H9 (cell line): ENCODE data around the gene ZNF213. TPM values are rescaled to one million over a fixed set of nuclear protein-coding genes. Genes with fewer than 3 reads are reported as not detected.
"Not testable (repeated sequence)": the region's sequence is repeated elsewhere in the genome, so short reads cannot be mapped to it uniquely, and the experiment has no call there.

Experiments used
- DNase-seq: peaks from one replicate; pipeline ENCODE4 v3.0.0-alpha.2; 2017
- H2AFZ ChIP-seq: one replicate; pipeline ENCODE4 v1.6.1; 2013; ENCODE audit warnings: mild to moderate bottlenecking, low read length, control low read depth, moderate library complexity
- H2AK5ac ChIP-seq: 2 replicates; pipeline ENCODE4 v1.6.1; 2013; ENCODE audit warnings: low read length, control low read depth, mixed read lengths; ENCODE audit not compliant: insufficient read length
- H2BK120ac ChIP-seq: one replicate; pipeline ENCODE4 v1.6.1; 2013; ENCODE audit warnings: low read depth, mild to moderate bottlenecking, low read length, control low read depth, inconsistent platforms; ENCODE audit not compliant: poor library complexity, severe bottlenecking
- H2BK12ac ChIP-seq: 2 replicates; pipeline ENCODE4 v1.6.1; 2013; ENCODE audit warnings: low read length, control low read depth, mixed read lengths, low read depth; ENCODE audit not compliant: insufficient read length
- H2BK15ac ChIP-seq: 2 replicates; pipeline ENCODE4 v1.6.1; 2013; ENCODE audit warnings: low read depth, low read length, control low read depth
- H2BK20ac ChIP-seq: one replicate; pipeline ENCODE4 v1.6.1; 2013; ENCODE audit warnings: low read depth, mild to moderate bottlenecking, low read length, control low read depth, inconsistent platforms; ENCODE audit not compliant: poor library complexity, severe bottlenecking
- H2BK5ac ChIP-seq: 2 replicates; pipeline ENCODE4 v1.6.1; 2013; ENCODE audit warnings: low read length, control low read depth, mixed read lengths; ENCODE audit not compliant: insufficient read length
- H3K14ac ChIP-seq: 2 replicates; pipeline ENCODE4 v1.6.1; 2013; ENCODE audit warnings: low read length, control low read depth; ENCODE audit not compliant: insufficient read depth
- H3K18ac ChIP-seq: 2 replicates; pipeline ENCODE4 v1.6.1; 2013; ENCODE audit warnings: low read depth, mild to moderate bottlenecking, mixed read lengths, low read length, control low read depth; ENCODE audit not compliant: insufficient read length
- H3K23ac ChIP-seq: 2 replicates; pipeline ENCODE4 v1.6.1; 2013; ENCODE audit warnings: low read length, control low read depth, mixed read lengths, low read depth; ENCODE audit not compliant: insufficient read length
- H3K23me2 ChIP-seq: 2 replicates; pipeline ENCODE4 v1.6.1; 2013; ENCODE audit warnings: low read depth, mild to moderate bottlenecking, mixed read lengths, low read length, control low read depth; ENCODE audit not compliant: insufficient read length, poor library complexity, severe bottlenecking
- H3K27ac ChIP-seq: 2 replicates; pipeline ENCODE4 v1.5.1; 2013; ENCODE audit warnings: low read length, control low read depth, mixed read lengths, low read depth; ENCODE audit not compliant: insufficient read length
- H3K27me3 ChIP-seq: 2 replicates; pipeline ENCODE4 v1.6.1; 2013; ENCODE audit warnings: low read length, control low read depth, inconsistent platforms; ENCODE audit not compliant: insufficient read depth
- H3K4ac ChIP-seq: 2 replicates; pipeline ENCODE4 v1.6.1; 2013; ENCODE audit warnings: low read depth, mild to moderate bottlenecking, control low read depth, inconsistent platforms, low read length, moderate library complexity
- H3K4me1 ChIP-seq: 2 replicates; pipeline ENCODE4 v1.6.1; 2013; ENCODE audit warnings: low read length, control low read depth, inconsistent platforms; ENCODE audit not compliant: insufficient read depth
- H3K4me2 ChIP-seq: 2 replicates; pipeline ENCODE4 v1.6.1; 2013; ENCODE audit warnings: low read length, control low read depth, mixed read lengths; ENCODE audit not compliant: insufficient read length, insufficient read depth
- H3K56ac ChIP-seq: 2 replicates; pipeline ENCODE4 v1.6.1; 2013; ENCODE audit warnings: low read depth, mild to moderate bottlenecking, mixed read lengths, low read length, control low read depth; ENCODE audit not compliant: insufficient read length
- H3K79me1 ChIP-seq: 2 replicates; pipeline ENCODE4 v1.6.1; 2013; ENCODE audit warnings: low read depth, mild to moderate bottlenecking, moderate library complexity, low read length, control low read depth, inconsistent platforms; ENCODE audit not compliant: insufficient read depth, poor library complexity, severe bottlenecking
- H3K79me2 ChIP-seq: 2 replicates; pipeline ENCODE4 v1.6.1; 2013; ENCODE audit warnings: low read length, control low read depth, inconsistent platforms; ENCODE audit not compliant: insufficient read depth
- H3K9ac ChIP-seq: 2 replicates; pipeline ENCODE4 v1.6.1; 2013; ENCODE audit warnings: low read length, control low read depth, mixed read lengths; ENCODE audit not compliant: insufficient read length; ENCODE audit errors: extremely low read depth
- H3K9me3 ChIP-seq: one replicate; pipeline ENCODE4 v1.6.1; 2013; ENCODE audit warnings: low read depth, low read length, inconsistent platforms; ENCODE audit not compliant: control insufficient read depth
- H3T11ph ChIP-seq: one replicate; pipeline ENCODE4 v1.6.1; 2013; ENCODE audit warnings: mild to moderate bottlenecking, low read length, control low read depth, inconsistent platforms
- H4K20me1 ChIP-seq: one replicate; pipeline ENCODE4 v1.6.1; 2013; ENCODE audit not compliant: control insufficient read depth, insufficient read length, insufficient read depth
- H4K5ac ChIP-seq: 2 replicates; pipeline ENCODE4 v1.6.1; 2013; ENCODE audit warnings: low read depth, mild to moderate bottlenecking, mixed read lengths, low read length, control low read depth; ENCODE audit not compliant: insufficient read length
- H4K8ac ChIP-seq: replicated peaks from 2 replicates; pipeline ENCODE4 v1.6.1; 2013; ENCODE audit warnings: low read length, control low read depth, mixed read lengths, low read depth; ENCODE audit not compliant: insufficient read length
- H4K91ac ChIP-seq: 2 replicates; pipeline ENCODE4 v1.6.1; 2013; ENCODE audit warnings: low read depth, mild to moderate bottlenecking, moderate library complexity, mixed read lengths, low read length, control low read depth; ENCODE audit not compliant: insufficient read length
- H3K27ac Mint-ChIP-seq, 3 experiments: 2 replicates in 2 of 3; 3 replicates in 1 of 3; pipeline ENCODE4 v1.8.0; 2020 to 2021; ENCODE audit warnings: mixed read lengths in 3 of 3, mild to moderate bottlenecking in 1 of 3, moderate library complexity in 1 of 3
- H3K27me3 Mint-ChIP-seq: 2 replicates; pipeline ENCODE4 v1.8.0; 2021; ENCODE audit warnings: low read depth, mild to moderate bottlenecking, moderate library complexity, mixed read lengths
- H3K36me3 Mint-ChIP-seq, 3 experiments: 2 replicates in 2 of 3; 3 replicates in 1 of 3; pipeline ENCODE4 v1.8.0; 2020 to 2021; ENCODE audit warnings: low read depth in 3 of 3, mixed read lengths in 3 of 3; ENCODE audit not compliant: insufficient read depth in 1 of 3
- H3K4me1 Mint-ChIP-seq, 2 experiments: 2 replicates each; pipeline ENCODE4 v1.8.0; 2020; ENCODE audit warnings: mixed read lengths in 2 of 2
- H3K4me3 Mint-ChIP-seq, 2 experiments: 2 replicates in 1 of 2; 3 replicates in 1 of 2; pipeline ENCODE4 v1.8.0; 2020 to 2021; ENCODE audit warnings: mild to moderate bottlenecking in 2 of 2, mixed read lengths in 2 of 2, moderate library complexity in 1 of 2
- H3K9me3 Mint-ChIP-seq, 2 experiments: 2 replicates in 1 of 2; 3 replicates in 1 of 2; pipeline ENCODE4 v1.8.0; 2020; ENCODE audit warnings: mild to moderate bottlenecking in 2 of 2, mixed read lengths in 2 of 2, moderate library complexity in 1 of 2
- WGBS: extraction: QIAGEN DNeasy Blood & Tissue Kit; methylation state at CpG from one replicate; pipeline ENCODE4 v1.1.7; 2013; ENCODE audit warnings: missing lambda C conversion rate, low lambda C conversion rate, mixed read lengths; ENCODE audit not compliant: insufficient read length; ENCODE audit errors: extremely low coverage; 5-methylcytosine and 5-hydroxymethylcytosine counted together
- total RNA-seq: library from RNA; stranded (reverse); gene quantifications from 2 replicates; pipeline ENCODE4 v1.2.1, GENCODE V29; 2021
- TF ChIP-seq, protein P1 (sequence below): fragments of 200-600 bp; sonication (generic); conservative IDR thresholded peaks from 3 replicates; pipeline ENCODE4 v1.8.0; 2021; ENCODE audit warnings: antibody characterized with exemption, mild to moderate bottlenecking

Gene ZNF213
- total RNA-seq, 1 experiment from 2014 or later = 6.4 TPM

DNA sequence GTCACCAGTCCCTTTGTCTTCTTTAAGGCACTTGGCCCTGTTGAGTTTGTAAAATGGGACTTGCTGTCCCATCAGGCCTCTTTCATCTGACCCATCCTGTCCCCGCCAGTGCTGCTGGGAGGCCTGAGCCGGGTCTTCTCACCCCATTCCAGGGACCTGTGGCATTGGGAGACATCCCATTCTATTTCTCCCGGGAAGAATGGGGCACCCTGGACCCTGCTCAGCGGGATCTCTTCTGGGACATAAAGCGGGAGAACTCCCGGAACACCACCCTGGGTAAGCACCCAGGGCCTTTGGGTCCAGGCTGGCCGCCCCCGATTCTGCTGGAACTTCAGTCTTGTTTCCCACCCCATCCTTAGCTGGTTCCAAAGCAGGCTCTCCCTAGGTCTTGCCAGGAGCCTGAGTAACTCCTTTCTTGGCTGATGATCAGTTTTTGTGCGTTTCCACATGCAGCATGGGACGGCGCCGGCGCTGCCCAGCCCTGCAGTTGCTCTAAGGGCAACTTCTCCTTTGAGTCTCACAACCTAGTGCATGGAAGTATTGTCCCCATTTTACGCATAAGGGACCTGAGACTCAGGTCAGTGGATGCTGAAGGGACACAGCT, 4.1 kb downstream of the ZNF213 start:
- Histone ChIP-seq H3K23ac (no peak overlapping the region), H2BK12ac (no peak overlapping the region), H2BK15ac (no peak overlapping the region), H4K5ac (no peak overlapping the region), H3K23me2 (peaks cover 8% of the 10 kb centered on the region), H3K4me2 (no peak overlapping the region), H2AK5ac (no peak overlapping the region), H3K27me3 (no peaks in the 10 kb centered on the region), H3K4me1 (no peaks in the 10 kb centered on the region), H3T11ph (no peak overlapping the region), H4K20me1 (no peaks in the 10 kb centered on the region), H3K14ac (no peak overlapping the region), H3K79me1 (peaks cover under 1% of the 10 kb centered on the region), H2BK20ac (no peak overlapping the region), H3K18ac (no peak overlapping the region), H3K79me2 (peaks cover 4% of the 10 kb centered on the region; the same call in 1 of the 2 replicates), H4K8ac (no peak overlapping the region), H2AFZ (no peak overlapping the region), H3K4ac (no peak overlapping the region), H4K91ac (no peak overlapping the region), H3K27ac (no peak overlapping the region), H2BK120ac (no peak overlapping the region), H3K9ac (no peak overlapping the region), H2BK5ac (no peak overlapping the region), H3K56ac (no peak overlapping the region), H3K9me3 (no peaks in the 10 kb centered on the region)
- H3K9me3 Mint-ChIP-seq = no peaks in the 10 kb centered on the region
- H3K4me3 Mint-ChIP-seq = peak overlapping the region in 1 of 2 experiments; percentile 54; a peak in 1 of 5 replicates
- H3K36me3 Mint-ChIP-seq = peaks cover 7 to 20% (median 15%) of the 10 kb centered on the region in 3 experiments; a peak in 5 of 7 replicates
- no peak for DNase-seq
- H3K27me3 Mint-ChIP-seq = no peaks in the 10 kb centered on the region
- 0 out of 7 replicates have a peak overlapping the region, but pooled peaks of 1 of the 3 experiments have one; percentile 33 for H3K27ac Mint-ChIP-seq
- WGBS = no CpG with 5 or more reads among the region's 14 CpGs
- TF ChIP-seq, protein P1, sequence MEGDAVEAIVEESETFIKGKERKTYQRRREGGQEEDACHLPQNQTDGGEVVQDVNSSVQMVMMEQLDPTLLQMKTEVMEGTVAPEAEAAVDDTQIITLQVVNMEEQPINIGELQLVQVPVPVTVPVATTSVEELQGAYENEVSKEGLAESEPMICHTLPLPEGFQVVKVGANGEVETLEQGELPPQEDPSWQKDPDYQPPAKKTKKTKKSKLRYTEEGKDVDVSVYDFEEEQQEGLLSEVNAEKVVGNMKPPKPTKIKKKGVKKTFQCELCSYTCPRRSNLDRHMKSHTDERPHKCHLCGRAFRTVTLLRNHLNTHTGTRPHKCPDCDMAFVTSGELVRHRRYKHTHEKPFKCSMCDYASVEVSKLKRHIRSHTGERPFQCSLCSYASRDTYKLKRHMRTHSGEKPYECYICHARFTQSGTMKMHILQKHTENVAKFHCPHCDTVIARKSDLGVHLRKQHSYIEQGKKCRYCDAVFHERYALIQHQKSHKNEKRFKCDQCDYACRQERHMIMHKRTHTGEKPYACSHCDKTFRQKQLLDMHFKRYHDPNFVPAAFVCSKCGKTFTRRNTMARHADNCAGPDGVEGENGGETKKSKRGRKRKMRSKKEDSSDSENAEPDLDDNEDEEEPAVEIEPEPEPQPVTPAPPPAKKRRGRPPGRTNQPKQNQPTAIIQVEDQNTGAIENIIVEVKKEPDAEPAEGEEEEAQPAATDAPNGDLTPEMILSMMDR = no peak
- H3K4me1 Mint-ChIP-seq = peaks cover 6 to 8% of the 10 kb centered on the region in 2 experiments; a peak in 3 of 4 replicates

DNA sequence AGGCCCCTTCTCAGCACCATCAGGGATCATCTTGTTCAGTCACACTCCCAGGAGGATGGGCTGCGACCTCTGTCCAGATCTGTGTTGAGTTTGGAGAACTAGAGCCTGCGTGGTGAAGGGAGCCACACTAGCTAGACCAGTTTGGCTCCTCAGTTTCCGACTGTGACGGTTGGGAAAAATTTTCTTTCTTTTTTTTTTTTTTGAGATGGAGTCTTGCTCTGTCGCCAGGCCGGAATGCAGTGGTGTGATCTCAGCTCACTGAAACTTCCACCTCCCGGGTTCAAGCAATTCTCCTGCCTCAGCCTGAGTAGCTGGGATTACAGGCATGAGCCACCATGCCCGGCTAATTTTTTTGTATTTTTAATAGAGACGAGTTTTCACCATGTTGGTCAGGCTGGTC, 4.7 kb downstream of the ZNF213 start:
- H3K27ac ChIP-seq, H3K18ac ChIP-seq, H3K9me3 Mint-ChIP-seq, H3K27me3 ChIP-seq, H2BK5ac ChIP-seq, H3K4me3 Mint-ChIP-seq, H4K20me1 ChIP-seq, H3K4me2 ChIP-seq, DNase-seq, H3K56ac ChIP-seq, H3K23ac ChIP-seq, H4K5ac ChIP-seq, H3K4ac ChIP-seq, H2BK20ac ChIP-seq, H3K79me1 ChIP-seq, H3K4me1 Mint-ChIP-seq, H3K79me2 ChIP-seq, H2BK120ac ChIP-seq, H3K4me1 ChIP-seq, H4K8ac ChIP-seq, H3K27me3 Mint-ChIP-seq, H3K27ac Mint-ChIP-seq, H4K91ac ChIP-seq, H2BK12ac ChIP-seq, H2AK5ac ChIP-seq, H3K23me2 ChIP-seq, H3K14ac ChIP-seq, H3K9me3 ChIP-seq, H3T11ph ChIP-seq, H3K9ac ChIP-seq, H2AFZ ChIP-seq, H2BK15ac ChIP-seq: not testable (repeated sequence)
- no CpG with 5 or more reads among the region's 9 CpGs for WGBS
- peaks cover 7 to 20% (median 15%) of the 10 kb centered on the region in 3 experiments; a peak in 5 of 7 replicates for H3K36me3 Mint-ChIP-seq
